Mucosa of descending colon (tissue), 3 donors: ENCODE measurements around the gene PRDM15. TPM values are rescaled to one million over a fixed set of nuclear protein-coding genes. Genes with fewer than 3 reads are reported as not detected.

ENCODE experiments used
- ATAC-seq: fragments of 200-7000 bp; cut with Tn5 transposase; one replicate; pipeline ENCODE4 v1.9.1; 2020; ENCODE audit warnings: mild to moderate bottlenecking, moderate library complexity
- DNase-seq, 3 donors: peaks; one replicate each; pipeline ENCODE4 v3.0.0-alpha.2; 2020
- H3K36me3 ChIP-seq: fragments of 200-600 bp; one replicate; pipeline ENCODE4 v1.8.0; 2021; ENCODE audit warnings: low read depth, mild to moderate bottlenecking
- H3K4me1 ChIP-seq: fragments of 200-600 bp; one replicate; pipeline ENCODE4 v1.8.0; 2021; ENCODE audit warnings: low read depth, mild to moderate bottlenecking
- H3K4me3 ChIP-seq: fragments of 200-600 bp; one replicate; pipeline ENCODE4 v1.8.0; 2021; ENCODE audit warnings: mild to moderate bottlenecking
- H3K9me3 ChIP-seq: fragments of 200-600 bp; one replicate; pipeline ENCODE4 v1.8.0; 2021; ENCODE audit warnings: mild to moderate bottlenecking
- CTCF ChIP-seq: fragments of 200-600 bp; IDR thresholded peaks from one replicate; pipeline ENCODE4 v1.8.0; 2022; ENCODE audit warnings: antibody characterized with exemption, mild to moderate bottlenecking
- intact Hi-C, 2 donors: fragments of 100-400 bp; cut with DNase I in 1 of 2; cut with micrococcal nuclease in 1 of 2; formaldehyde crosslinking; loops; one replicate each; pipeline versions ENCODE4 v1.11.0 to v1.11.1; 2022; cut with DNase I, micrococcal nuclease
- total RNA-seq, 3 donors: library from RNA; stranded (reverse); fragmentation: NEBNext Ultra II Directional in 2 of 3; extraction: Animal tissue kit (Norgen Biotek cat#: 25700) in 2 of 3; gene quantifications; one replicate each; pipeline versions ENCODE4 v1.2.1 to v1.2.4, GENCODE V29; 2021 to 2023
- donor health status: DM: no; HTN: no; CAD: no; lungs with moderate emphysema.
- donor health status: DM: no; HTN: no; CAD: no.
- donor health status: DM: no; HTN: yes; CAD: no.

The PRDM15 gene
- total RNA-seq, 3 donors from 2014 or later, result 7.4 to 10.3 (median 8.3) TPM

GRCh38 chr21:41888749-41889376, 9.7 kb upstream of the PRDM15 start:
- Histone ChIP-seq H3K4me3 (no peak overlapping the region), H3K36me3 (no peaks in the 10 kb centered on the region), H3K9me3 (no peaks in the 10 kb centered on the region), H3K4me1 (peaks cover 2% of the 10 kb centered on the region)
- ATAC-seq (no peak), DNase-seq (no peak)
- intact Hi-C loops, result no loop called here
- TF ChIP-seq CTCF, result no peak

GRCh38 chr21:41887667-41888066, 8.5 kb upstream of the PRDM15 start:
- Histone ChIP-seq H3K9me3 (no peaks in the 10 kb centered on the region), H3K4me3 (no peak overlapping the region), H3K4me1 (peaks cover 2% of the 10 kb centered on the region), H3K36me3 (no peaks in the 10 kb centered on the region)
- no peak for ATAC-seq
- TF ChIP-seq CTCF, result no peak
- DNase-seq, result no peak
- intact Hi-C loops, result no loop called here

GRCh38 chr21:41886328-41886727, 7.2 kb upstream of the PRDM15 start:
- no peak for TF ChIP-seq CTCF
- intact Hi-C loops, result no loop called here
- no peak for DNase-seq
- no peak for ATAC-seq
- no peak overlapping the region for H3K4me3 ChIP-seq
- no peaks in the 10 kb centered on the region for H3K9me3 ChIP-seq
- H3K36me3 ChIP-seq, result no peaks in the 10 kb centered on the region
- H3K4me1 ChIP-seq, result peaks cover 2% of the 10 kb centered on the region

GRCh38 chr21:41885341-41886024, 6.3 kb upstream of the PRDM15 start:
- ATAC-seq, result no peak
- H3K36me3 ChIP-seq, result no peaks in the 10 kb centered on the region
- intact Hi-C loops, result no loop called here
- DNase-seq, result no peak
- TF ChIP-seq CTCF, result no peak
- peaks cover 2% of the 10 kb centered on the region for H3K4me1 ChIP-seq
- no peaks in the 10 kb centered on the region for H3K9me3 ChIP-seq
- no peak overlapping the region for H3K4me3 ChIP-seq

- no peak for TF ChIP-seq CTCF
- intact Hi-C loops, result no loop called here
- ATAC-seq (no peak), DNase-seq (no peak)
- H3K4me1 ChIP-seq, result peaks cover 2% of the 10 kb centered on the region
- no peak overlapping the region for H3K4me3 ChIP-seq
- H3K36me3 ChIP-seq, result no peaks in the 10 kb centered on the region
- no peaks in the 10 kb centered on the region for H3K9me3 ChIP-seq
These were observed 5.4 kb upstream of the PRDM15 start for GRCh38 chr21:41884501-41885030.
